Stomach (tissue), 19 donors: Measurements from ENCODE around the gene SUPT7L. TPM values are rescaled to one million over a fixed set of nuclear protein-coding genes. Genes with fewer than 3 reads are reported as not detected.

Experiments
- DNase-seq, 2 donors: peaks; one replicate each; pipeline versions ENCODE4 v3.0.0 to v3.0.0-alpha.2; 2013 to 2019
- H3K27ac ChIP-seq, 5 donors: fragments of 200-600 bp in 4 of 5; sonication (generic) in 4 of 5; one replicate each; pipeline ENCODE4 v1.5.1; 2013 to 2019; ENCODE audit warnings: mild to moderate bottlenecking in 1 of 5, moderate library complexity in 1 of 5
- H3K27me3 ChIP-seq, 3 donors: fragments of 200-600 bp; sonication (generic); one replicate each; pipeline ENCODE4 v1.5.1; 2017 to 2019; ENCODE audit warnings: mixed run types in 1 of 3
- H3K36me3 ChIP-seq, 4 donors: fragments of 200-600 bp; sonication (generic); 1 replicate in 3 of 4; 2 replicates in 1 of 4; pipeline ENCODE4 v1.5.1; 2016 to 2019
- H3K4me1 ChIP-seq, 4 donors: fragments of 200-600 bp; sonication (generic); one replicate each; pipeline ENCODE4 v1.5.1; 2016 to 2019
- H3K4me3 ChIP-seq, 4 donors: fragments of 200-600 bp; sonication (generic) in 3 of 4; one replicate each; pipeline ENCODE4 v1.5.1; 2016 to 2019; ENCODE audit warnings: mild to moderate bottlenecking in 1 of 4
- H3K9me3 ChIP-seq, 4 donors: fragments of 200-600 bp; sonication (generic); one replicate each; pipeline ENCODE4 v1.5.1; 2016 to 2019
- CTCF ChIP-seq, 7 experiments: fragments of 450-650 bp in 4 of 7; fragments of 200-600 bp in 3 of 7; sonication (generic) in 3 of 7; IDR thresholded peaks; one replicate each; pipeline ENCODE4 v1.5.1; 2016 to 2019; ENCODE audit warnings: antibody characterized with exemption in 7 of 7, control low read depth in 2 of 7, mild to moderate bottlenecking in 1 of 7
- EP300 ChIP-seq: sonication (generic); formaldehyde crosslinking; IDR thresholded peaks from one replicate; pipeline ENCODE4 v1.6.1; 2017; ENCODE audit warnings: antibody characterized with exemption
- POLR2A ChIP-seq, 4 donors: fragments of 450-650 bp; IDR thresholded peaks; one replicate each; pipeline ENCODE4 v1.6.1; 2016; ENCODE audit warnings: antibody characterized with exemption in 4 of 4, control low read depth in 2 of 4, mild to moderate bottlenecking in 1 of 4, moderate library complexity in 1 of 4
- POLR2AphosphoS5 ChIP-seq, 3 donors: sonication (generic); formaldehyde crosslinking; IDR thresholded peaks; one replicate each; pipeline ENCODE4 v1.6.1; 2016; ENCODE audit warnings: antibody characterized with exemption in 3 of 3
- WGBS, 5 donors: extraction: QIAGEN DNeasy Blood & Tissue Kit in 3 of 5; methylation state at CpG; one replicate each; pipeline versions ENCODE4 v1.1.5 to v1.1.7; 2013 to 2018; 5-methylcytosine and 5-hydroxymethylcytosine counted together
- intact Hi-C: fragments of 100-400 bp; cut with DNase I; formaldehyde crosslinking; loops from one replicate; pipeline ENCODE4 v1.15.1; 2023; ENCODE audit warnings: low total_unique reads
- long read RNA-seq, 10 donors: transcript quantifications; one replicate each; lab custom pipeline, GENCODE V29; 2026
- polyA plus RNA-seq, 3 donors: library from polyadenylated mRNA; stranded (reverse); fragments of 200-250 nt; gene quantifications; one replicate each; pipeline ENCODE4 v1.2.3, GENCODE V29; 2013
- total RNA-seq, 5 donors: library from RNA; depleted of rRNA; stranded (reverse); fragments of >200 nt; gene quantifications; one replicate each; pipeline versions ENCODE4 v1.1.0 to v1.2.3, GENCODE V29; 2014 to 2016
- donor health status: healthy with polysubstance abuse.
- donor health status: Bipolar disorder and iron deficiency.
- donor health status: healthy.

SUPT7L gene
- total RNA-seq: 10 to 100 TPM; 18.2 to 50.9 (median 29.6) TPM
- 10 to 100 TPM; 10.1 to 22.0 (median 13.2) TPM for polyA plus RNA-seq
- long read RNA-seq, donor 1, full-length matches to known transcripts: 2 of 8 reads
- long read RNA-seq, donor 1, partial matches to known transcripts: 6 of 8 reads
- long read RNA-seq, donor 1, other reads (novel, unspliced or antisense): 0 of 8 reads
- long read RNA-seq, donor 2, full-length matches to known transcripts: 2 of 18 reads
- long read RNA-seq, donor 2, partial matches to known transcripts: 16 of 18 reads
- long read RNA-seq, donor 2, other reads (novel, unspliced or antisense): 0 of 18 reads
- long read RNA-seq, donor 3, full-length matches to known transcripts: 3 of 3 reads
- long read RNA-seq, donor 3, partial matches to known transcripts: 0 of 3 reads
- long read RNA-seq, donor 3, other reads (novel, unspliced or antisense): 0 of 3 reads
- long read RNA-seq, donor 4, full-length matches to known transcripts: 1 of 1 reads
- long read RNA-seq, donor 4, partial matches to known transcripts: 0 of 1 reads
- long read RNA-seq, donor 4, other reads (novel, unspliced or antisense): 0 of 1 reads
- long read RNA-seq, donor 5, full-length matches to known transcripts: 4 of 4 reads
- long read RNA-seq, donor 5, partial matches to known transcripts: 0 of 4 reads
- long read RNA-seq, donor 5, other reads (novel, unspliced or antisense): 0 of 4 reads
- long read RNA-seq, donor 6: 0 reads
- long read RNA-seq, donor 7, full-length matches to known transcripts: 5 of 5 reads
- long read RNA-seq, donor 7, partial matches to known transcripts: 0 of 5 reads
- long read RNA-seq, donor 7, other reads (novel, unspliced or antisense): 0 of 5 reads
- long read RNA-seq, donor 8, full-length matches to known transcripts: 7 of 20 reads
- long read RNA-seq, donor 8, partial matches to known transcripts: 13 of 20 reads
- long read RNA-seq, donor 8, other reads (novel, unspliced or antisense): 0 of 20 reads
- long read RNA-seq, donor 9, full-length matches to known transcripts: 2 of 8 reads
- long read RNA-seq, donor 9, partial matches to known transcripts: 6 of 8 reads
- long read RNA-seq, donor 9, other reads (novel, unspliced or antisense): 0 of 8 reads
- long read RNA-seq, donor 10, full-length matches to known transcripts: 3 of 3 reads
- long read RNA-seq, donor 10, partial matches to known transcripts: 0 of 3 reads
- long read RNA-seq, donor 10, other reads (novel, unspliced or antisense): 0 of 3 reads

- peak; percentile 74 to 91 for DNase-seq
- no peaks in the 10 kb centered on the region for H3K27me3 ChIP-seq
- H3K4me1 ChIP-seq: peaks cover 17 to 54% (median 43%) of the 10 kb centered on the region in 4 donors
- intact Hi-C loops: no loop called here
- no peaks in the 10 kb centered on the region for H3K9me3 ChIP-seq
- peaks cover 23 to 56% (median 54%) of the 10 kb centered on the region in 4 donors for H3K36me3 ChIP-seq
- TF ChIP-seq POLR2AphosphoS5 (IDR thresholded peaks at IDR 0.05): peak; percentile 6 to 59 (median 53)
- TF ChIP-seq EP300: no peak
- no peak for TF ChIP-seq POLR2A (IDR thresholded peaks at IDR 0.05)
- no peak for TF ChIP-seq CTCF (IDR thresholded peaks at IDR 0.05)
- WGBS, 5 donors: 0 to 1% (median 0%) methylated on average over 52 to 56 of the region's 56 CpGs
- peak within 1 kb of the TSS; percentile 66 to 99 (median 91) for H3K4me3 ChIP-seq
- H3K27ac ChIP-seq: peak within 1 kb of the TSS; percentile 83 to 96 (median 94)
Observed at GRCh38 chr2:27663285-27664153, at the start of gene SUPT7L, which contains the start of gene SLC4A1AP. TSS of gene SUPT7L (minus strand) at chr2:27663614. CDS start at chr2:27662192, 1,422 bp downstream. TSS of gene SLC4A1AP (plus strand) at chr2:27663889. CDS start at chr2:27663915, 26 bp downstream.

GRCh38 chr2:27713201-27713600 lies 49.8 kb upstream of the SUPT7L start:
- H3K27ac ChIP-seq: no peak overlapping the region

GRCh38 chr2:27712522-27712921 lies 49.1 kb upstream of the SUPT7L start:
- Histone ChIP-seq H3K4me1 (peaks cover 9 to 19% (median 17%) of the 10 kb centered on the region in 4 donors), H3K27ac (no peak overlapping the region), H3K36me3 (no peaks in the 10 kb centered on the region), H3K9me3 (no peaks in the 10 kb centered on the region), H3K27me3 (peaks cover 0 to 19% (median 3%) of the 10 kb centered on the region in 3 donors), H3K4me3 (no peak overlapping the region)
- no peak for DNase-seq
- intact Hi-C loops: no loop called here
- TF ChIP-seq POLR2AphosphoS5 (IDR thresholded peaks at IDR 0.05) (no peak), POLR2A (IDR thresholded peaks at IDR 0.05) (no peak), CTCF (IDR thresholded peaks at IDR 0.05) (no peak), EP300 (no peak)
- WGBS, 5 donors: 63 to 83% (median 67%) methylated on average over 1 of the region's 1 CpG

More at GRCh38 chr2:27713201-27713600, 49.8 kb upstream of the SUPT7L start:
- Histone ChIP-seq H3K36me3 (no peaks in the 10 kb centered on the region), H3K4me1 (peaks cover 9 to 19% (median 17%) of the 10 kb centered on the region in 4 donors), H3K9me3 (no peaks in the 10 kb centered on the region), H3K4me3 (no peak overlapping the region), H3K27me3 (peaks cover 0 to 19% (median 3%) of the 10 kb centered on the region in 3 donors)
- 91 to 99% (median 97%) methylated on average over 5 of the region's 5 CpGs for WGBS, 5 donors
- intact Hi-C loops: no loop called here
- TF ChIP-seq EP300 (no peak), POLR2A (IDR thresholded peaks at IDR 0.05) (no peak), CTCF (IDR thresholded peaks at IDR 0.05) (no peak), POLR2AphosphoS5 (IDR thresholded peaks at IDR 0.05) (no peak)
- DNase-seq: no peak
